ENCODE data around the gene SCD5.

DNA sequence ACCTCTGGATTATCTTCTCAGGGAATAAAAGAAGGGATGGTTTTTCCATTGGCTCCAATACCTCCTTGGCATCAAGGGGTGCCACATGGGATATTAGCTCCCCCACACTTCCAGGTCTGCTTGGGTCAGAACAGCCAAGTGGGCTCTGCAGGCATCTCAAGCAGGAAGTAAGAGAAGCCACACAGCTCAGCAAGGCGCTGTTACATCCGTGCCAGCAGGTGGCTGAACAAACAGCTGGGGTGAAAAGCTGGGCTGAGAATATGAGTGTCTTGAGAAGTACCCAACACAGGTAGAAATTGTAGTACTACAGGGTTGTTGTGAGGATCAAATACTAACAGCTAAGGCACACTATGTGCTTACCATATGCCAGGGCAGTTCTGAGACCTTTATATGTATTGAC is 160.1 kb downstream of the SCD5 start:
- TF ChIP-seq, protein P1, sequence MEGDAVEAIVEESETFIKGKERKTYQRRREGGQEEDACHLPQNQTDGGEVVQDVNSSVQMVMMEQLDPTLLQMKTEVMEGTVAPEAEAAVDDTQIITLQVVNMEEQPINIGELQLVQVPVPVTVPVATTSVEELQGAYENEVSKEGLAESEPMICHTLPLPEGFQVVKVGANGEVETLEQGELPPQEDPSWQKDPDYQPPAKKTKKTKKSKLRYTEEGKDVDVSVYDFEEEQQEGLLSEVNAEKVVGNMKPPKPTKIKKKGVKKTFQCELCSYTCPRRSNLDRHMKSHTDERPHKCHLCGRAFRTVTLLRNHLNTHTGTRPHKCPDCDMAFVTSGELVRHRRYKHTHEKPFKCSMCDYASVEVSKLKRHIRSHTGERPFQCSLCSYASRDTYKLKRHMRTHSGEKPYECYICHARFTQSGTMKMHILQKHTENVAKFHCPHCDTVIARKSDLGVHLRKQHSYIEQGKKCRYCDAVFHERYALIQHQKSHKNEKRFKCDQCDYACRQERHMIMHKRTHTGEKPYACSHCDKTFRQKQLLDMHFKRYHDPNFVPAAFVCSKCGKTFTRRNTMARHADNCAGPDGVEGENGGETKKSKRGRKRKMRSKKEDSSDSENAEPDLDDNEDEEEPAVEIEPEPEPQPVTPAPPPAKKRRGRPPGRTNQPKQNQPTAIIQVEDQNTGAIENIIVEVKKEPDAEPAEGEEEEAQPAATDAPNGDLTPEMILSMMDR (IDR thresholded peaks at IDR 0.05), result no peak
- TF ChIP-seq POLR2A (IDR thresholded peaks at IDR 0.05), result no peak
